Measurements from ENCODE around the gene CALU.

CALU gene

GRCh38 chr7:128752251-128752650 is 13.1 kb downstream of the CALU start:
- DNase-seq (ENCODE audit: low spot score), result no peak

- no peak for DNase-seq (ENCODE audit: low spot score)
Observed at GRCh38 chr7:128755075-128755818, 16.1 kb downstream of the CALU start.

DNA sequence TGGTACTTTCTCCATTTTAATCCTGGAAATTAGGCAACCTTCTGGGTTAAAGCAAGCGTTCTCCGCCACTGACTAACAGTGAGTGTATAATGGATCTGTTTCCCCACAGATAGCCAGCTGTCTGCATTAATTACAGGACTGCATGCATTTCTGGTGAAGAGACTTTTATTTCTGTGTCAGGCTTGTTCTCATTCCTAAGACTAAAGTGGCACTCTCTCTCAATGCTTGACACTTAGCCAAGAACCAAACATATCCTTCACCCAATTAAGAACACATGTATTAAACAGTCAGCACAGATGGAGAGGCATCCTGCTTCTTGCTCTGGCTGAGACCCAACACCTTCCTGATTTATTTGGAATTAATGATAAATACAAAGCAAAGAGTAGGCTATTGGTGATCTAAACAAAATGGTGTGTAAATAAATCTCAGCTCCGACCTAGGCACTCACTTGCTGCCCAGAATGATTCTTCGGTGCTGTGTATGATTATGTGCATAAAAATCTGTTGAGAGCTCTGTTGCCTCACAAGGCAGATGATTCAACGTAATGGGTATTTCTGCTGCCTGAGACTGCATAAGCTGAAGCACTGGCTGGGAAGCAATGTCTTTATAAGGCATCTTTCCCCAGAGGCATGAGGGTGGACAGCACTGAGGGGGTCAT is 16.8 kb downstream of the CALU start:
- peak; percentile 30 for DNase-seq (ENCODE audit: low spot score)

- DNase-seq (ENCODE audit: low spot score), result no peak
Observed at GRCh38 chr7:128757203-128757602, 18.0 kb downstream of the CALU start.

DNA sequence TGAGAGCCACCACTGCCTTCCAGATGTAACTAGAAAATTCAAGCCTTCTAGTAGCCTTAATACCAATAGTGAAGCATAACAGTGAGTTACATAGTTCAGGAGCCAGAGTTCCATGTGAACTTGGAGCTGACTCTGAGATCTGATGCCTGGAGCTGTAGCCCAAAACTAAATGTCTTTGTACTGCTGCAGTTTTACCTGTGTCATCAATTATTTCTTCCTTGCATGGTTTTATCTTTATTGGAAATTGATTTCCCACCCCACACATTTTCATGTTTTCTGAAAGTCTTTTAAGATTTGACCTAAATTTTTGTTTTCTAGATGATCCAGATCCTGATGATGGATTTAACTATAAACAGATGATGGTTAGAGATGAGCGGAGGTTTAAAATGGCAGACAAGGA is 19.4 kb downstream of the CALU start:
- no peak for DNase-seq (ENCODE audit: low spot score)

- DNase-seq (ENCODE audit: low spot score), result peak; percentile 41
Observed at GRCh38 chr7:128759242-128759641, 20.1 kb downstream of the CALU start.

- DNase-seq (ENCODE audit: low spot score), result no peak
Observed at GRCh38 chr7:128763541-128763940, 24.4 kb downstream of the CALU start.

- DNase-seq (ENCODE audit: low spot score), result no peak
Observed at GRCh38 chr7:128767475-128768110, 28.4 kb downstream of the CALU start.

- no peak for DNase-seq (ENCODE audit: low spot score)
Observed at GRCh38 chr7:128770233-128770632, 31.1 kb downstream of the CALU start.

DNA sequence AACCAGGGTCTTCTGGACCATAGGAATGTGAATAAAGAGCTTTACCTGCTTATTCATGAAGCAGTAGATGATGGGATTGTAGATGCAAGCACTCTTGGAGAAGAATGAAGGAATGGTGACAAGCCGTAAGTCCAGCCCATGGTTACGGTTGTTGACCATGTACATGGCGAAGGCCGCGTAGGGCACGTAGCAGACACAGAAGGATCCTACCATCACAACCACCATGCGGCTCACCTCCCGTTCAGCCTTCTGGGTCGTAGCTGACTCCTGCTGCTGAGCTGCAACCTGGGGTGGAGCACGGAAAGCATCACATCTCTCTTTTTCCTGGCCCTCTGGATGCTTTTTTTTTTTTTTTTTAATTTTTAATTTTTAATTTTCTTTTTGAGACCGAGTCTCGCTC is 34.4 kb downstream of the CALU start:
- DNase-seq (ENCODE audit: low spot score), result no peak

- DNase-seq (ENCODE audit: low spot score), result no peak
Observed at GRCh38 chr7:128774029-128774689, 35.0 kb downstream of the CALU start.

GRCh38 chr7:128774921-128775320 is 35.8 kb downstream of the CALU start:
- no peak for DNase-seq (ENCODE audit: low spot score)

DNA sequence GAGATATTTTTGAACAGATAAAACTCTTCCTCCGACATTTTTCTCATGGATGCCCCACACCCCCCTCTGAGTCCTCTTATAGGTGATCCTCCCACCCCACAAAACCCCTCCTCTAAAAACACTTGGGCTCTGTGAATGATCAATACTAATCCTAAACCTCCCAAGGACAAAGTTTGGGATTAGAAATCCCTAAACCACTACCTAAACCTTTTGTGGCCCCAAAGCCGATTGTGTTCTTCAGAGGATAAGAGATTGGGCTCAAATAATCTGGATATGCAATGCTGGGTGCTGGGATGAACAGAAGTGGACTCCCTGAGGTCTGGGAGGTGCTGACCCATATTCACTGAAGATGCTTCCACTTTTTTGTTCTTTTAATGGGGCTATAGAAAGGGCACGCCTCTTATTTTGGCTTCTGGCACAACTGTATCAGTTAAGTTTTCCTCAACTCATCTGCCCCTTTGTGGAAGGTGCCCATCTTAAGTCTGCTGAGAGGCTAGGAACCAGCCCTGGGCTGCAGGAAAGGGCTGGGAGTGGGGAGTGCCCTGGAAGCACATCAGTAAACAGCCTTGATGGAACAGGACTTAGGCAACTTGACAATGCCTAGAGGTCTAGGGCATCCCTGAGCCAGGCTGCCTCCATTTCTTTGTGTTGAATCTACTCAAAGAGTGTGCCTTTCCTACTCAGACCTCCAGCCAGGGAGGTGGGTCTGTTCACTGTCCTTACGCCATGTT is 36.8 kb downstream of the CALU start, which contains the start of gene OPN1SW:
Gene OPN1SW, minus strand, starts transcription at position 51 of the 731 bp plus-strand sequence. Its CDS starts 13 bp downstream, at position 38.
- DNase-seq (ENCODE audit: low spot score), result no peak

DNA sequence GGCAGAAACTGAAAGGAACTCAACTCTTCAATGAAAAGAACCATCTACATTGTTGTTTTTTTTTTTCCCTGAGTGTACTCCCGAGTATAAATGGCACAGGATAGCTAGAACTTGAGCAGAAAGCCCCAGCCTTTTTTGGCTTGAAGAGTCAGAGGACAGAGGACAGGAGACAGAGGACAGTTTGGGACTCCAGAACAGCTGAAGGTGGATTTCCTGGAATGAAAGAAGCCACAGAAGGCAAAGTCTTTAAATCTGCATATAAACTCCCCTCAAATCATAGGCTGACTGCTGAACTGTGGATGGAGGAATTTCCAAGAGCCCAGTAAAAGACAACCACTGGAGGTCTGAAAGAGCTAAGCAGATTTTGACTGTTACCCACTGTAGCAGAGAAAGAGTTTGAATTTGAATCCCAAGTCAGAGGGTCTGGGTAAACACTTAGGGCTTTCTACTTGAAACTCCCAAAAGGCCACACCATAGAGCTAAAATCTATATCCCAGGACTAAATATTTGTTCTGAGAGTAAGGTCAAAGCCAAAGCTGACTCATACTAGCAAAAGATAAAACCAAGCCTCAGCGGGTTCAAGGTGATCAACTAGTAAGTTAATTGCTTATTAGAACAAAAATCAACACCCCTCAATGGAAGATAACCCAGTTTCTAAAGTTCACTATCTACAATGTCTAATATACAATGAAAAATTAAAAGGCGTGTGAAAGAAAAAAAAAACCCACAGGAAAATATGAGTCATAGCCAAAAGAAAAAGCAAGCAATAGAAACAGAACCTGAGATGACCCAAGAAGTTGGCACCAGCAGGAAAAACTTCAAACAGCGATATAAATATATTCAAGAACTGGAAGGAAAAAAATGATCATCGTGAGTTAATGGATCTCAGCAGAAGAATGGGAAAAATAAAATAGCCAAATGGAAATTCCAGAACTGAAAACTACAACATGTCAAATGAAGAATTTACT is 38.3 kb downstream of the CALU start:
- DNase-seq (ENCODE audit: low spot score), result peak; percentile 48

DNA sequence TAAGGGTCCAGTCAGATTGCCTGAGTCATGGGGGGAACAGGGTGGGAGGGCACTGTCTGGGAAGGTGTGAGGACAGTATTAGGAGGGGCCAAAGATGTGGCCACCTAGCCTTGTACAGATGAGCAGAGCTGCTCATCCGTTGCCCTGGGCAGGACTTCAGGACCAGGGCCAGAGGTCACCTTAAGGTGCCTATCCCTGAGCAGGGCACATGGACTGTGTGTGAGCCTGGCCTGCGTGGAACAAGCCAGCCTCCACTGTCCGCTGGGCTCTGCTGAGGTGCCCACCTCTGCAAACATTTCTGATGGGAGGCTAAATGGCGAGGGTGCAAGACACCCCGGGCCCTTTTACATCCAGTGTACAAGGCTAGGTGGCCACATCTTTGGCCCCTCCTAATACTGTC is 39.8 kb downstream of the CALU start:
- DNase-seq (ENCODE audit: low spot score), result no peak

DNA sequence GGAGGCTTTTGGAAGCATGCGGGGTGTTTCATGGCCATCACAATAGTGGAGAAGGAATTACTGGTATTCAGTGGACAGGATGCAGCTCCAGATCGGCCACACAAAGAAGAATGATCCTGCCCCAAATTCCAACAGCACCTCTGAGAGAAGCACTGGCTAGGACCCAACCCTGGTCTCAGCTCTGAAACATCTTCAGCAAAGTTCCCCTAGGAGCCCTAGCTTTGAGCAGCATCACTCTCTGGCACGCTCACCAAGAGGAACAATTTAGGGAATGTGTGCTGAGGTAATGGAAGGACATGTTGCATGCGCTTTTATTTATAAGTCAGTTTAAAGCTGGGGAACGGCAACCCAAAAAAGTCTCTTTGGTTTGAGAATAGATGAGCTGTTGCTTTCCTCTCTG is 42.0 kb downstream of the CALU start:
- DNase-seq (ENCODE audit: low spot score), result no peak

GRCh38 chr7:128781851-128782250 is 42.7 kb downstream of the CALU start:
- no peak for DNase-seq (ENCODE audit: low spot score)

DNA sequence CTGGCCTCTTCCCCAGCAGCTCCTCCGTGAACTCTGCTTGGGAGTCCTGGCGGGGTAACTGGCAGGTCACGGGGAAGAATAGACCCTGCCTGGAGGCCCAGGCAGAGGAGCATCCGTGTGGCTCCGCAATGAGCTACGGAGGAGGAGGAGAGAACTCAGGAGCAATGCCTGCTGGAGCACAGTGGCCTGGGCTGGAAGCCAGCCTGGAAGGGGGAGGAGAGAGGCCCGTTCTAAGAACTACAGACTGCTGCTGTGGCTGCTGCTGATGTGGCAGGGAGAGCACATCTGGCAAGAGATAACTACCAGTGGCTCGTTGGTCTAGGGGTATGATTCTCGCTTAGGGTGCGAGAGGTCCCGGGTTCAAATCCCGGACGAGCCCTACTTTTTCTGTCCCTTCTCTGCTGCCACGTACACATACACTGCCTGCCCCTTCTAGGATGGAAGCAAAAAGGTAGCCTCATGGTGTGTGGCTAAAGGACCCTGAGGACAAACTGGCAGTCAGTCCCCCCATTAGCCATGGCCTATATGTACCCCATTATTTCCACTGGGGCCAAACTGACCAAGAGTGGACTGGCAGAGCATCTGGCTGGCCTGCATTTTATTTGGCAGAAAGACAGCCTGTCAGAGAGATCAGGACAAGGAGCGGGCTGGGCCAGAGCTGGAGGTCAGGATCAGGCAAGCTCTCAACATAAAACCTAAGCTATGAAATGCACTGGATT is 44.1 kb downstream of the CALU start:
- peak; percentile 37 for DNase-seq (ENCODE audit: low spot score)

DNA sequence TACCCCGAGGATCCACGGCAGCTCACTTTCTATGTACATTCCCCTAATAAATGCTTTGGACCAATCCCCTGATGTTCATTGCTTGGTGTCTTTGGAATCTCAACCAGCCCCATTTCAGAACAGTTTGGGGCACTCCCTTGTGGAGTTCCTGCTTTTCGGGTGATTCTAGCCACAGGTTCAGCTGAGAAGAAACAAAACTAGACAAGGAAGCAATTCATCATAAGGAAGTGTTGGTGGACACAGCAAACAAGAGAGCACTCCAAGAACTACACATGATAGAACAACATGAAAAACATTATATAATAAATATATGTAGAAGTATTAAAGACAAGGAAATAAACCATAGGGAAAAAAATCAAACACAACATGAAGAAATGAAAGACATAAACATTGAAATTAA is 46.6 kb downstream of the CALU start:
- no peak for DNase-seq (ENCODE audit: low spot score)
